IMR-90 (cell line): ENCODE measurements around the gene COLEC11. TPM values are rescaled to one million over a fixed set of nuclear protein-coding genes. Genes with fewer than 3 reads are reported as not detected.

Experiments used
- ATAC-seq: fragments of 200-7000 bp; cut with Tn5 transposase; 2 replicates; pipeline ENCODE4 v1.9.1; 2020; ENCODE audit warnings: low read depth, mild to moderate bottlenecking, moderate library complexity
- BruUV-seq: library from RNA; stranded (reverse); fragments of 400-500 nt; replicated peaks from 2 replicates; lab custom pipeline; 2021; lab: Mats Ljungman, UMichigan
- CTCF ChIA-PET: fragments of 300-600 bp; formaldehyde crosslinking; extraction: SDS; loops from one replicate; lab custom pipeline; 2021; ENCODE audit warnings: antibody characterized with exemption; lab: Yijun Ruan, JAX
- POLR2A ChIA-PET: fragments of 300-600 bp; sonication (Branson Sonifier 250); formaldehyde crosslinking; loops from one replicate; lab custom pipeline; 2022; ENCODE audit warnings: antibody characterized with exemption; ENCODE audit not compliant: unreplicated experiment; lab: Charles Lee
- DNase-seq: peaks from one replicate; pipeline ENCODE4 v3.0.0; 2013
- H2AFZ ChIP-seq: replicated peaks from 2 replicates; pipeline ENCODE3; 2013; ENCODE audit warnings: low read length, mild to moderate bottlenecking; ENCODE audit not compliant: poor library complexity
- H2AK5ac ChIP-seq: 2 replicates; pipeline ENCODE4 v1.6.1; 2013; ENCODE audit warnings: low read depth, low read length, inconsistent platforms
- H2AK9ac ChIP-seq: replicated peaks from 2 replicates; pipeline ENCODE3; 2013; ENCODE audit warnings: mild to moderate bottlenecking, low read depth, low read length, moderate library complexity; ENCODE audit not compliant: poor library complexity
- H2BK120ac ChIP-seq: 2 replicates; pipeline ENCODE4 v1.6.1; 2013; ENCODE audit warnings: low read depth, low read length, inconsistent platforms
- H2BK15ac ChIP-seq: 3 replicates; pipeline ENCODE4 v1.6.1; 2013; ENCODE audit warnings: low read depth, low read length, inconsistent platforms
- H2BK20ac ChIP-seq: 2 replicates; pipeline ENCODE4 v1.6.1; 2013; ENCODE audit warnings: low read depth, mild to moderate bottlenecking, inconsistent platforms, low read length, moderate library complexity
- H2BK5ac ChIP-seq: 2 replicates; pipeline ENCODE4 v1.6.1; 2013; ENCODE audit warnings: mild to moderate bottlenecking, low read depth, low read length, inconsistent platforms; ENCODE audit not compliant: poor library complexity, severe bottlenecking
- H3K14ac ChIP-seq: replicated peaks from 2 replicates; pipeline ENCODE4 v1.6.1; 2013; ENCODE audit warnings: low read depth, low read length, inconsistent platforms
- H3K18ac ChIP-seq: 2 replicates; pipeline ENCODE4 v1.6.1; 2013; ENCODE audit warnings: low read depth, low read length, control low read depth
- H3K23ac ChIP-seq: 2 replicates; pipeline ENCODE4 v1.6.1; 2013; ENCODE audit warnings: low read depth, low read length, inconsistent platforms
- H3K27ac ChIP-seq: 2 replicates; pipeline ENCODE4 v1.5.1; 2013; ENCODE audit warnings: mild to moderate bottlenecking, control low read depth, low read length; ENCODE audit not compliant: insufficient read depth
- H3K27me3 ChIP-seq: 2 replicates; pipeline ENCODE4 v1.6.1; 2013; ENCODE audit warnings: low read length; ENCODE audit not compliant: control insufficient read depth, insufficient read depth
- H3K36me3 ChIP-seq: 2 replicates; pipeline ENCODE4 v1.6.1; 2013; ENCODE audit warnings: low read length, mixed read lengths; ENCODE audit not compliant: control insufficient read depth, insufficient read depth
- H3K4ac ChIP-seq: 2 replicates; pipeline ENCODE4 v1.6.1; 2013; ENCODE audit warnings: low read depth, low read length, inconsistent platforms
- H3K4me1 ChIP-seq: 2 replicates; pipeline ENCODE4 v1.6.1; 2013; ENCODE audit warnings: low read length, mixed read lengths; ENCODE audit not compliant: control insufficient read depth, insufficient read depth
- H3K4me2 ChIP-seq: 2 replicates; pipeline ENCODE4 v1.6.1; 2013; ENCODE audit warnings: low read depth, mild to moderate bottlenecking, control low read depth, low read length, moderate library complexity
- H3K4me3 ChIP-seq: 2 replicates; pipeline ENCODE4 v1.5.1; 2013; ENCODE audit warnings: low read depth, mild to moderate bottlenecking, control low read depth, low read length, moderate library complexity; ENCODE audit not compliant: insufficient read depth
- H3K56ac ChIP-seq: 2 replicates; pipeline ENCODE4 v1.6.1; 2013; ENCODE audit warnings: low read length, inconsistent platforms; ENCODE audit not compliant: insufficient read depth; ENCODE audit errors: extremely low read depth
- H3K79me1 ChIP-seq, 2 experiments: 2 replicates each; pipeline ENCODE4 v1.6.1; 2013; ENCODE audit warnings: low read length in 2 of 2, inconsistent platforms in 1 of 2, low read depth in 1 of 2
- H3K9ac ChIP-seq: 2 replicates; pipeline ENCODE4 v1.6.1; 2013; ENCODE audit warnings: low read depth, low read length, control low read depth
- H3K9me1 ChIP-seq: 2 replicates; pipeline ENCODE4 v1.6.1; 2013; ENCODE audit warnings: low read length, inconsistent platforms; ENCODE audit not compliant: insufficient read depth
- H3K9me3 ChIP-seq: 2 replicates; pipeline ENCODE4 v1.6.1; 2013; ENCODE audit warnings: low read length; ENCODE audit not compliant: control insufficient read depth, insufficient read depth
- H4K20me1 ChIP-seq: 2 replicates; pipeline ENCODE4 v1.6.1; 2013; ENCODE audit warnings: low read length, inconsistent platforms; ENCODE audit not compliant: insufficient read depth
- H4K5ac ChIP-seq: 2 replicates; pipeline ENCODE4 v1.6.1; 2013; ENCODE audit warnings: mild to moderate bottlenecking, low read depth, low read length, control low read depth
- H4K8ac ChIP-seq, 2 experiments: 2 replicates each; pipeline ENCODE4 v1.6.1; 2013; ENCODE audit warnings: low read depth in 2 of 2, low read length in 2 of 2, control low read depth in 1 of 2, inconsistent platforms in 1 of 2
- H4K91ac ChIP-seq: 2 replicates; pipeline ENCODE4 v1.6.1; 2013; ENCODE audit warnings: low read depth, low read length, inconsistent platforms; ENCODE audit not compliant: insufficient read depth
- CHD1 ChIP-seq: IDR thresholded peaks from 2 replicates; pipeline ENCODE4 v1.6.1; 2012; ENCODE audit warnings: low read depth, low read length, improper control_type of control experiment
- FOS ChIP-seq: fragments of 150-350 bp; IDR thresholded peaks from 2 replicates; pipeline ENCODE4 v1.6.1; 2016; ENCODE audit warnings: low read depth, low read length
- MXI1 ChIP-seq: IDR thresholded peaks from 2 replicates; pipeline ENCODE4 v1.6.1; 2012; ENCODE audit warnings: low read depth, mild to moderate bottlenecking, low read length, moderate library complexity, borderline replicate concordance
- RCOR1 ChIP-seq: IDR thresholded peaks from 2 replicates; pipeline ENCODE4 v1.6.1; 2012; ENCODE audit warnings: mild to moderate bottlenecking, low read length, improper control_type of control experiment; ENCODE audit not compliant: insufficient replicate concordance
- RFX5 ChIP-seq: IDR thresholded peaks from 2 replicates; pipeline ENCODE4 v1.8.0; 2012; ENCODE audit warnings: low read depth, mild to moderate bottlenecking, low read length, moderate library complexity
- WGBS, 2 experiments: methylation state at CpG; one replicate each; pipeline versions ENCODE4 v1.1.5 to v1.1.7; 2013; ENCODE audit warnings: missing lambda C conversion rate in 2 of 2; ENCODE audit not compliant: insufficient read length in 1 of 2; ENCODE audit errors: extremely low coverage in 2 of 2; 5-methylcytosine and 5-hydroxymethylcytosine counted together
- dilution Hi-C: fragments of 300-500 bp; cut with HindIII; formaldehyde crosslinking; loops from one replicate; pipeline ENCODE4 v1.14.3; 2018; ENCODE audit warnings: low sequenced_read_pairs; ENCODE audit not compliant: unreplicated experiment
- in situ Hi-C: fragments of 300-500 bp; cut with MboI; formaldehyde crosslinking; loops from 3 replicates; pipeline ENCODE4 v1.14.3; 2019; ENCODE audit warnings: low sequenced_read_pairs, inconsistent platforms, mixed read lengths
- intact Hi-C: fragments of 100-400 bp; cut with micrococcal nuclease; formaldehyde crosslinking; loops from 2 replicates; pipeline ENCODE4 v1.10.0; 2022
- polyA plus RNA-seq, 3 experiments: library from polyadenylated mRNA; depleted of rRNA; stranded (reverse); fragments of >200 nt; gene quantifications; 2 replicates each; pipeline ENCODE4 v1.2.3, GENCODE V29; 2012; ENCODE audit warnings: low replicate concordance in 1 of 3
- total RNA-seq: library from RNA; depleted of rRNA; stranded (reverse); fragments of >200 nt; gene quantifications from 2 replicates; pipeline ENCODE4 v1.2.3, GENCODE V29; 2012
- TF ChIP-seq, protein P1 (sequence below): fragments of 150-350 bp; IDR thresholded peaks from 2 replicates; pipeline ENCODE4 v1.6.1; 2017; ENCODE audit warnings: mild to moderate bottlenecking, antibody characterized with exemption, low read length, low read depth

Gene COLEC11
- total and polyA plus RNA-seq, 2 of the 4 experiments (the other 2 are of a cell fraction): under 0.01 to 0.24 TPM

DNA sequence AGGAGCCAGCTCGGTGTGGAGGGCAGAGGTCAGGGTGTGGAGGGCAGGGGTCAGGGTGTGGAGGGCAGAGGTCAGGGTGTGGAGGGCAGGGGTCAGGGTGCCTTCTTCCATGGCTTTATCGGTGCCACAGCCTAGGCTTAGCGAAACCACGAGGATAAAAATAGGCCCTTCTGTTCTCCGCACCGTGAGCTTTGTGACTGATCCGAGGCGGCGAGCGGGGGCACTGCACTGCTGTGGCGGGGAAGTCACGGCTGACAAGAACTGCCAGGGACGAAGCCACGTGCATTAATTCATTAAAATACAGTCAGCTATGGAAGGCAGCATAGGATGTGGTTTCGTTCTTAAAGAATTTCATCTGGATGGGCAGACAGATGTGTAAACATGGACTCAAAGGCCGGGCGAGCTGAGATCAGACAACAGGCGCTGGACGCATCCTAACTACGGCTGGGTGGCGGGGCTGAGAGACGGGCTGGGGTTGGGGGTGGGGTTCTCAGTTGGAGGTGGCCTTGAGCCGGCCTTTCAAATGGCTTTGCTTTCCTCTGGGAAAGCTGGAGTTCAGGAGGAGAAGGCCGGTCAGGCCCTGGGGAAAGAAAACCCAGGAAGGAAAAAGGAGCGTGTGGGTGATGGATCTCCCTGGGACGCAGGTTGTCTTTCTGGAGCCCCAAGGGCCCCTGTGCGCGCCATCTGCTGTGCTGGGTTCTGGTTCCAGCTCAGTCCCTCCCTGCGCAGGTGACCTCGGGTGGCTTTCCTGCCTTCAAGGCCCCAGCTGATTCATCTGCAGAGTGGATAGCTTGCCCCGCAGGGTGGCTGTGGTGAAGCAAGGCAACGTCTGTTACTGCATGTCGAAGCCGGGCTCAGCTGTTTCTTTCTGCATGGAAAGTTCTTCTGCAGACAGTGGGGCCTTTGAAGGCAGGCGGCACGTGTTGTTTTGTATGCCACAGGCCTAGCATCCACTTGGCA, 62.1 kb downstream of the COLEC11 start:
- peaks cover 3% of the 10 kb centered on the region; the same call in 1 of the 2 replicates for H3K9me3 ChIP-seq
- H3K56ac ChIP-seq: no peak overlapping the region
- no peak overlapping the region for H3K9ac ChIP-seq
- H2AK9ac ChIP-seq: peak overlapping the region; percentile 55
- H3K79me1 ChIP-seq: no peaks in the 10 kb centered on the region
- 59% methylated on average over 20 of the region's 36 CpGs; no CpG with 5 or more reads in 1 of the 2 experiments for WGBS, 2 experiments
- H2AFZ ChIP-seq: peak overlapping the region; percentile 41
- no peaks in the 10 kb centered on the region for H3K36me3 ChIP-seq
- H4K20me1 ChIP-seq: no peaks in the 10 kb centered on the region
- no peak overlapping the region for H4K91ac ChIP-seq
- H3K4me1 ChIP-seq: peaks cover 10% of the 10 kb centered on the region; the same call in 1 of the 2 replicates
- ChIA-PET CTCF (no interaction called here), POLR2A (no interaction called here)
- H4K8ac ChIP-seq: no peak overlapping the region
- TF ChIP-seq FOS: no peak
- TF ChIP-seq MXI1: no peak
- no peak for TF ChIP-seq CHD1
- no peak for TF ChIP-seq RCOR1
- TF ChIP-seq RFX5: no peak
- TF ChIP-seq, protein P1, sequence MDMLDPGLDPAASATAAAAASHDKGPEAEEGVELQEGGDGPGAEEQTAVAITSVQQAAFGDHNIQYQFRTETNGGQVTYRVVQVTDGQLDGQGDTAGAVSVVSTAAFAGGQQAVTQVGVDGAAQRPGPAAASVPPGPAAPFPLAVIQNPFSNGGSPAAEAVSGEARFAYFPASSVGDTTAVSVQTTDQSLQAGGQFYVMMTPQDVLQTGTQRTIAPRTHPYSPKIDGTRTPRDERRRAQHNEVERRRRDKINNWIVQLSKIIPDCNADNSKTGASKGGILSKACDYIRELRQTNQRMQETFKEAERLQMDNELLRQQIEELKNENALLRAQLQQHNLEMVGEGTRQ: no peak
- dilution Hi-C loops (no loop called here), intact Hi-C loops (no loop called here), in situ Hi-C loops (loop anchor here (25.0 kb wide), 1 partner anchor 1795 kb away; no protein-coding TSS in a partner anchor)
- H3K14ac ChIP-seq: no peak overlapping the region
- H3K27ac ChIP-seq: no peak overlapping the region
- H4K5ac ChIP-seq: no peak overlapping the region; the same call in 1 of the 2 replicates
- no peak overlapping the region; the same call in 1 of the 2 replicates for H2AK5ac ChIP-seq
- H3K18ac ChIP-seq: no peak overlapping the region
- H2BK5ac ChIP-seq: no peak overlapping the region
- no peak overlapping the region for H2BK20ac ChIP-seq
- no peak overlapping the region for H3K23ac ChIP-seq
- no peak overlapping the region for H3K4me2 ChIP-seq
- H3K9me1 ChIP-seq: no peaks in the 10 kb centered on the region
- no peaks in the 10 kb centered on the region; the same call in 1 of the 2 replicates for H3K27me3 ChIP-seq
- H3K4me3 ChIP-seq: no peak overlapping the region
- DNase-seq (peak; percentile 7), ATAC-seq (peak; percentile 12; the same call in 1 of the 2 replicates)
- H2BK120ac ChIP-seq: no peak overlapping the region
- no peak overlapping the region for H3K4ac ChIP-seq
- H2BK15ac ChIP-seq: no peak overlapping the region
- no TSS peak for BruUV-seq
